ENCODE measurements around the gene MYZAP.

GRCh38 chr15:57596978-57597377 lies 5.3 kb downstream of the MYZAP start:
- TF ChIP-seq, protein P1, sequence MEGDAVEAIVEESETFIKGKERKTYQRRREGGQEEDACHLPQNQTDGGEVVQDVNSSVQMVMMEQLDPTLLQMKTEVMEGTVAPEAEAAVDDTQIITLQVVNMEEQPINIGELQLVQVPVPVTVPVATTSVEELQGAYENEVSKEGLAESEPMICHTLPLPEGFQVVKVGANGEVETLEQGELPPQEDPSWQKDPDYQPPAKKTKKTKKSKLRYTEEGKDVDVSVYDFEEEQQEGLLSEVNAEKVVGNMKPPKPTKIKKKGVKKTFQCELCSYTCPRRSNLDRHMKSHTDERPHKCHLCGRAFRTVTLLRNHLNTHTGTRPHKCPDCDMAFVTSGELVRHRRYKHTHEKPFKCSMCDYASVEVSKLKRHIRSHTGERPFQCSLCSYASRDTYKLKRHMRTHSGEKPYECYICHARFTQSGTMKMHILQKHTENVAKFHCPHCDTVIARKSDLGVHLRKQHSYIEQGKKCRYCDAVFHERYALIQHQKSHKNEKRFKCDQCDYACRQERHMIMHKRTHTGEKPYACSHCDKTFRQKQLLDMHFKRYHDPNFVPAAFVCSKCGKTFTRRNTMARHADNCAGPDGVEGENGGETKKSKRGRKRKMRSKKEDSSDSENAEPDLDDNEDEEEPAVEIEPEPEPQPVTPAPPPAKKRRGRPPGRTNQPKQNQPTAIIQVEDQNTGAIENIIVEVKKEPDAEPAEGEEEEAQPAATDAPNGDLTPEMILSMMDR (conservative IDR thresholded peaks at IDR 0.05; ENCODE audit: low read depth, low read length), result no peak
- no peak for TF ChIP-seq EZH2 (IDR thresholded peaks at IDR 0.05; ENCODE audit: borderline replicate concordance, low read depth, low read length, poor library complexity, severe bottlenecking)
